ENCODE data around the gene GBE1. TPM values are rescaled to one million over a fixed set of nuclear protein-coding genes. Genes with fewer than 3 reads are reported as not detected.

GBE1 gene
- total RNA-seq, 2 donors from 2014 or later: 8.4 to 12.3 TPM

GRCh38 chr3:81468391-81468790 lies 293.1 kb downstream of the GBE1 start:
- no peak overlapping the region for H3K9ac ChIP-seq (ENCODE audit: extremely low read depth, low read length, poor library complexity, severe bottlenecking)
- H3K9me3 ChIP-seq (ENCODE audit: control insufficient read depth, low read length): no peaks in the 10 kb centered on the region
- peaks cover 11% of the 10 kb centered on the region for H3K4me1 ChIP-seq (ENCODE audit: control insufficient read depth, insufficient read depth, low read length)
- Mint-ChIP-seq H3K27me3 (ENCODE audit: insufficient read depth) (no peaks in the 10 kb centered on the region), H3K9me3 (no peaks in the 10 kb centered on the region), H3K4me1 (peaks cover 21% of the 10 kb centered on the region), H3K36me3 (ENCODE audit: low read depth) (no peaks in the 10 kb centered on the region), H3K27ac (no peak overlapping the region), H3K4me3 (no peak overlapping the region)
- no peaks in the 10 kb centered on the region for H3K27me3 ChIP-seq (ENCODE audit: control insufficient read depth, insufficient read depth, low read length, poor library complexity, severe bottlenecking)
- TF ChIP-seq, protein P1, sequence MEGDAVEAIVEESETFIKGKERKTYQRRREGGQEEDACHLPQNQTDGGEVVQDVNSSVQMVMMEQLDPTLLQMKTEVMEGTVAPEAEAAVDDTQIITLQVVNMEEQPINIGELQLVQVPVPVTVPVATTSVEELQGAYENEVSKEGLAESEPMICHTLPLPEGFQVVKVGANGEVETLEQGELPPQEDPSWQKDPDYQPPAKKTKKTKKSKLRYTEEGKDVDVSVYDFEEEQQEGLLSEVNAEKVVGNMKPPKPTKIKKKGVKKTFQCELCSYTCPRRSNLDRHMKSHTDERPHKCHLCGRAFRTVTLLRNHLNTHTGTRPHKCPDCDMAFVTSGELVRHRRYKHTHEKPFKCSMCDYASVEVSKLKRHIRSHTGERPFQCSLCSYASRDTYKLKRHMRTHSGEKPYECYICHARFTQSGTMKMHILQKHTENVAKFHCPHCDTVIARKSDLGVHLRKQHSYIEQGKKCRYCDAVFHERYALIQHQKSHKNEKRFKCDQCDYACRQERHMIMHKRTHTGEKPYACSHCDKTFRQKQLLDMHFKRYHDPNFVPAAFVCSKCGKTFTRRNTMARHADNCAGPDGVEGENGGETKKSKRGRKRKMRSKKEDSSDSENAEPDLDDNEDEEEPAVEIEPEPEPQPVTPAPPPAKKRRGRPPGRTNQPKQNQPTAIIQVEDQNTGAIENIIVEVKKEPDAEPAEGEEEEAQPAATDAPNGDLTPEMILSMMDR (conservative IDR thresholded peaks at IDR 0.05): no peak
- DNase-seq: no peak
- H3K27ac ChIP-seq (ENCODE audit: low read depth, low read length): no peak overlapping the region
- no peaks in the 10 kb centered on the region for H3K36me3 ChIP-seq (ENCODE audit: control insufficient read depth, insufficient read depth, low read length)
- WGBS, 2 experiments (ENCODE audit: insufficient coverage in 1 of 2, insufficient read length in 1 of 2): 94 to 96% methylated on average over 2 to 3 of the region's 3 CpGs
- H3K4me3 ChIP-seq (ENCODE audit: low read length): no peak overlapping the region

GRCh38 chr3:81466201-81466560 lies 295.3 kb downstream of the GBE1 start:
- Histone ChIP-seq H3K9ac (ENCODE audit: extremely low read depth, low read length, poor library complexity, severe bottlenecking) (no peak overlapping the region), H3K9me3 (ENCODE audit: control insufficient read depth, low read length) (no peaks in the 10 kb centered on the region), H3K36me3 (ENCODE audit: control insufficient read depth, insufficient read depth, low read length) (no peaks in the 10 kb centered on the region), H3K27me3 (ENCODE audit: control insufficient read depth, insufficient read depth, low read length, poor library complexity, severe bottlenecking) (no peaks in the 10 kb centered on the region), H3K27ac (ENCODE audit: low read depth, low read length) (no peak overlapping the region), H3K4me1 (ENCODE audit: control insufficient read depth, insufficient read depth, low read length) (no peaks in the 10 kb centered on the region), H3K4me3 (ENCODE audit: low read length) (no peak overlapping the region)
- TF ChIP-seq, protein P1 (conservative IDR thresholded peaks at IDR 0.05): no peak
- Mint-ChIP-seq H3K4me3 (no peak overlapping the region), H3K27me3 (ENCODE audit: insufficient read depth) (no peaks in the 10 kb centered on the region), H3K9me3 (no peaks in the 10 kb centered on the region), H3K36me3 (ENCODE audit: low read depth) (no peaks in the 10 kb centered on the region), H3K27ac (no peak overlapping the region), H3K4me1 (peaks cover 6% of the 10 kb centered on the region)
- WGBS, 2 experiments (ENCODE audit: insufficient coverage in 1 of 2, insufficient read length in 1 of 2): 95 to 100% methylated on average over 1 of the region's 1 CpG
- no peak for DNase-seq

- 95 to 97% methylated on average over 2 to 7 of the region's 7 CpGs for WGBS, 2 experiments (ENCODE audit: insufficient coverage in 1 of 2, insufficient read length in 1 of 2)
- no peaks in the 10 kb centered on the region for H3K27me3 Mint-ChIP-seq (ENCODE audit: insufficient read depth)
- DNase-seq: no peak
- TF ChIP-seq, protein P1 (conservative IDR thresholded peaks at IDR 0.05): no peak
- no peak overlapping the region for H3K27ac Mint-ChIP-seq
- Histone ChIP-seq H3K27me3 (ENCODE audit: control insufficient read depth, insufficient read depth, low read length, poor library complexity, severe bottlenecking) (no peaks in the 10 kb centered on the region), H3K27ac (ENCODE audit: low read depth, low read length) (no peak overlapping the region), H3K9ac (ENCODE audit: extremely low read depth, low read length, poor library complexity, severe bottlenecking) (no peak overlapping the region), H3K4me1 (ENCODE audit: control insufficient read depth, insufficient read depth, low read length) (no peaks in the 10 kb centered on the region), H3K4me3 (ENCODE audit: low read length) (no peak overlapping the region), H3K36me3 (ENCODE audit: control insufficient read depth, insufficient read depth, low read length) (no peaks in the 10 kb centered on the region), H3K9me3 (ENCODE audit: control insufficient read depth, low read length) (no peaks in the 10 kb centered on the region)
- no peak overlapping the region for H3K4me3 Mint-ChIP-seq
- H3K4me1 Mint-ChIP-seq: peaks cover 10% of the 10 kb centered on the region
- no peaks in the 10 kb centered on the region for H3K36me3 Mint-ChIP-seq (ENCODE audit: low read depth)
- H3K9me3 Mint-ChIP-seq: no peaks in the 10 kb centered on the region
Observed at GRCh38 chr3:81465510-81466200, 295.8 kb downstream of the GBE1 start.

All from endodermal cell (in vitro differentiated cells).